Loucy (cell line): ENCODE measurements around the gene COQ5.

Source experiments
- CTCF ChIP-seq: fragments of 200-600 bp; sonication (generic); conservative IDR thresholded peaks from 2 replicates; pipeline ENCODE4 v1.5.1; 2014; ENCODE audit warnings: mild to moderate bottlenecking, antibody characterized with exemption, low read length
- EZH2phosphoT487 ChIP-seq: fragments of 200-600 bp; IDR thresholded peaks from 2 replicates; pipeline ENCODE4 v1.6.1; 2018; ENCODE audit warnings: antibody characterized with exemption, mild to moderate bottlenecking, moderate library complexity, borderline replicate concordance

- TF ChIP-seq CTCF (no peak), EZH2phosphoT487 (no peak)
Observed at GRCh38 chr12:120515496-120515895, 13.5 kb downstream of the COQ5 start.
